HG02870 (cell line): ENCODE data around the gene GNG3.
"Not testable (repeated sequence)": the region's sequence is repeated elsewhere in the genome, so short reads cannot be mapped to it uniquely, and the experiment has no call there.

Source experiments
- ATAC-seq: cut with Tn5 transposase; IDR thresholded peaks from one replicate; pipeline ENCODE4 v1.9.1; 2021; ENCODE audit warnings: mild to moderate bottlenecking, moderate library complexity; ENCODE audit not compliant: unreplicated experiment

GNG3 gene

DNA sequence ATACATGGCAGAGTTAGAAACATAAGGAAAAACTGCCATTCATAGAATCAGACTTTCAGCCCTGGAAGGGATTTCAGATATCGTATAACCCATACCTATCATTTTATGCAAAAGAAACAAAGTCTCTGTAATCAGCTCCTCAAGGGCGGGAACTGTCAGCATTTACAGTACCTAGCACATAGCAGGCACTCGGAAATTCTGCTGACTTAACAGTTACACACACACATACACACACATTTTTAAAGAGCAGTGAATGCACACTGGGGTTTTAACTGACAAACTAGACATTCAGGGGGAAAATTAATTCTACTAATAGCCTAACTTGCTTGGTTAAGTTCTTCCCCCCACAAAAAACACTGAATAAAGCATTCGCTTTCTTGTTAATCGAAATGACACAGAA is 8.7 kb downstream of the GNG3 start:
- no peak for ATAC-seq

DNA sequence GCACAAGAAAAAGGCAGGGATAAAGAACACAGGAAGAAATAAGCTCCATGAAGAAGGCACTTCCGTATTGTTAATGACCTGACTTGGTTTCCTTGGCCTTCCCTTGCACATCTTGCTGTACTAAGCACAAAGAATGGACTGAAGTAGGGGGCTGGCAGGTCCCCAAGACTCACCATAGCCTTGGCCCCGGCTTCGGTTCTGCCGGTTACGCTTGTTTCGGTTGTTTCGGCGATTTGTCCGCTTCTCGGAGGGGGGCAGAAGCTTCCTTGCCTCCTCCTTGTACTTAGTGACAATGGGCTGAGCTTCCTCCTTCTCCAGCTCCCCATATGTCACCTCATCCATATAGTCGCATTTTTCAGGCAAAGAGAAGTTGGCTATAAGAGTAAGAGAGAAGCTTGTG is 9.3 kb downstream of the GNG3 start:
- ATAC-seq = no peak

GRCh38 chr11:62719302-62719978 is 12.0 kb downstream of the GNG3 start:
- no peak for ATAC-seq

GRCh38 chr11:62721994-62722393 is 14.5 kb downstream of the GNG3 start:
- no peak for ATAC-seq

GRCh38 chr11:62724171-62724570 is 16.7 kb downstream of the GNG3 start:
- ATAC-seq = no peak

DNA sequence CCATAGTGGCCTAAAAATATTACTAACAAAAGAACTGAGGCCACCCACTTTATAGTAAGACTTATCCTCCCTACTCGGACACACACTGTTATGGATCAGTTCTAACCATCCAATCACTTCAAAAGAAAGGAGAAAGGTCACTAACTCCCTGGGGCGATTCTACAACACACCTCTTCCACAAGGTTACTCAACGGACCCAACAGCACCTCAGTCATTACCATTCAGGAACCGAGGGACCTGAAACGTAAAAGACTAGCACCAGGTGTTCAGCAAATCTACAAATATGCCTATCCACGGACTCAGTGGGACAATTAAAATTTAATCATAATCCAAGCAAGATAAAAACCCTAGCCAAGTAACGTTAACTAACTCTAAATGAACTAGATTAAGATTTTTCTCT is 18.2 kb downstream of the GNG3 start:
- no peak for ATAC-seq

DNA sequence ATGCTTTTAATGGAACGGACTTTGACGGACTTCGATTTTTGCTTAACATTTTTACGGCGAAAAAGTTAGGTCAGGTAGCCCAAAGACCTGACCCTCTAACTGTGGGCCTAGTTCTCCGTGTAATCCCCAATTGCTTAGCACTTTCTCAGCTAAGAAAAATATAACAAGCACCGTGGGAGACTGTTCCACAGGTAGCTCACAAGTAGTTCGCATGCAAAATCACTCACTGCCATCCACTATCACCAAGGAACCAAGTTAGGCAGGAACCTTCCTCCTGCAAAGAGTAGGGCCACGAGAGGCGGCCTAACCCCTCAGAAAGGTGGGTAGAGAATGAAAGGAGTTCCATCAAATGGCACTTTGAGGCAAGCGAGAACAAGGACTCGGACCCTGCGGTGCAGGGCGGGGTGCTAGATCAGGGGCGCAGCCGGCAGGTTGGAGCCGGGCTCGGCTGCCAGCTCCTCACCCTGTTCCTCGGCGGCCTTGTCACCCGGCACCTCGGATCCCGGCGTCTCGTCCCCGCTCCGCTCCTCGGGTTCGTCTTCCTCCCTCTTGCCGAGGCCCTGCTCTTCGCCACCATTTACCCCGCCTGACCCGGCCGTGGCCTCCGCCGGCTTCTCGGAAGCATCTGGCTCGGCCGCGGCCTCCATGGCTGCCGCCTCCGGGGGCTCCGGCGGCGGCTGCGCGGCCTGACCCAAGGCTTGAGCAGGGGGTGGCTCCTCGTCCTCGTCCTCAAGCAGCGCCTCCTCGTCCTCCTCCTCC is 18.9 kb downstream of the GNG3 start:
- ATAC-seq = no peak

DNA sequence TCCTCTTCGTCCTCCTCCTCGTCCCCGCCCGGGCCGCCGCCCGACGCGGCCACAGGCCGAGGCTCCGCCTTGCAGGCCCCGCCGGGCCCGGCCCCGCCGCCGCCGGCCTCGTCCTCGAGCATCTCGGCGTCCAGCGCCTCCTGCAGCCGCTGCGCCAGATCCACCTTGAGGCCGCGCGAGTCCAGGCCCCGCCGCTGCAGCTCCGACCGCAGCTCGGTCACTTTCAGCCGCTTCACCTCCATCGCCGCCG is 19.4 kb downstream of the GNG3 start:
- ATAC-seq = peak; percentile 8

GRCh38 chr11:62727165-62727871 is 19.8 kb downstream of the GNG3 start, which contains the start of gene HNRNPUL2:
HNRNPUL2 (minus strand) TSS chr11:62727457; CDS start chr11:62727156, 301 bp downstream.
- peak; percentile 65 for ATAC-seq

- ATAC-seq = peak; percentile 55
Observed at GRCh38 chr11:62727872-62728170, 20.3 kb downstream of the GNG3 start.

DNA sequence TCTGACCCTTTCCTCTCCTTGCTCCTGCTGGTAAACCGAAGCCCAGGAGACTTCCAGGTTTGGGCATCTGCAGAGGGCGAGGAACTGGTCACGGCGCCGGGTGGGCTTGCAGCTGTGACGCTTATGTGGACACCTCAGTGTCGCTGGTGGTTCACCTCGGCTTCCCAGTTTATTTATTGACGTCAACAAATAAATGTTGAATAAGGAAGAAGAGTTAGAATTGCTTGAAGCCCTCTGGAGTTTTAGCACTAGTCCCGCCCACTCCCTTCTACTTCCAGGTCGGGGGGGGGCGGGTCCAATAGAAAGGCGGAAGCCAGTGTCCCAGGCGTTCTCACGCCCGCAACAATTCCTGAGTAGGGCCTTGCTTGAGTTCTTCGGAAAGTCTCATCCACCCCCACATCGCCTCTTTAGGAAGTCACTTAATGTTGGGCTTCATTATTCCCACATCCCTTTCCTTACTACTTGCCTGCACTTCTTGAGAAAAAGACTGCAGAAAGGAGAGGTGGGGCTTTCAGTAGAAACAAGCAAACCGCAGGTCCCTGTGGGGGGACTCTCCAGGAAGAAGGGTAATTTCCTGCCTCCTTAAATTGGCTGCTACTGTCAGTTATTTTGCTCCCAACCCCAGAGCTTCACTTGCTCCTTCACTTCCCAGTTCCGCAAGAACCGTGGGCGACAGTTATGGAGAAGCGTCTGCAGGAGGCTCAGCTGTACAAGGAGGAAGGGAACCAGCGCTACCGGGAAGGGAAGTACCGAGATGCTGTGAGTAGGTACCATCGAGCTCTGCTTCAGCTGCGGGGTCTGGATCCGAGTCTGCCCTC is 20.9 kb downstream of the GNG3 start, which contains the start of gene TTC9C:
TSS of gene TTC9C (plus strand) at position 316 of the 818 bp plus-strand sequence. CDS start at position 679, 363 bp downstream.
- ATAC-seq = peak; percentile 18

DNA sequence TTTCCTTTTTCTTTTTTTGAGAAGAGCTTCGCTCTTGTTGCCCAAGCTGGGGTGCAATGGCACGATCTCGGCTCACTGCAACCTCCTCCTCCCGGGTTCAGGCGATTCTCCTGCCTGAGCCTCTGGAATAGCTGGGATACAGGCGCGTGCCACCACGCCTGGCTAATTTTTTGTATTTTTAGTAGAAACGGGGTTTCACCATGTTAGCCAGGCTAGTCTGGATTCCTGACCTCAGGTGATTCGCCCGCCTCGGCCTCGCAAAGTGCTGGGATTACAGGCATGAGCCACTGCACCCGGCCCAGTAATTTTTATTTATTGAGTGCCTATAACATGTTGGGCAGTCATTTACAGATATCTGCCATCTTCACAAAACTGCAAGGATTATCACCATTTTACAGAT is 22.6 kb downstream of the GNG3 start:
- not testable (repeated sequence) for ATAC-seq

DNA sequence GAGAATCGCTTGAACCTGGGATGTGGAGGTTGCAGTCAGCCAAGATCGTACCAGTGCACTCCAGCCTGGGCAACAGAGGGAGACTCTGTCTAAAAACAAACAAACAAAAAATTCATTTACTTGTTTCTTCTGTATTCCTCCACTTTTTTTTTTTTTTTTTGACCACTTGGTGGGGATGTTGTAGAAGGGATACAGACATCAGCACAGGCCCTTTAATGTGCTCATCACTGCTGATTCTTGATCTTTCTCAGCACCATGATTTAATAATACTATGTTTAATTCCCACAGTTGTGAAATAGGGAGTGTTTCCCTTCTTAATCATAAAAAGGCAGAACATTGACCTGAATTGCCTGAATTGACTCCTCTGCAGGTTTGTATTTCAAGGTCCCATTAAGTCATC is 25.4 kb downstream of the GNG3 start:
- no peak for ATAC-seq

DNA sequence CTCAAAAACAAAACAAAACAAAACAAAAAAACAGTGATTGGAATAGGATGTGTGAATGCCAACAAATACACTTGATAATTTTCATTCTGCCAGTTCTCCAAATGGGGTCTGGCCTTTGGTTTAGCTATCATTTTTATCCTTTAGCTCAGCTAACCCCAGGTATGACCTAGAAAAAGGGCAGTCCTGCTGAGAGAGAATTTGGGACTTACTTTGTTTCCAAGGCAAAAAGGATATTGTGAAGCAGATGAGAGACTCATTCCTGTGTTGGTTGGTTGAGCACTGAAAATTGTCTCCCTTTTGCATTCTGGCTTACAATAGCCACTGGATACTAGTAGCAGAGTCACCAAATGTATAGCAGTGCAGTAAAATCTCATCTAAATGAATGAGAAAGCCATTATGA is 29.7 kb downstream of the GNG3 start:
- no peak for ATAC-seq

- ATAC-seq = no peak
Observed at GRCh38 chr11:62747475-62748160, 40.1 kb downstream of the GNG3 start.

- not testable (repeated sequence) for ATAC-seq
Observed at GRCh38 chr11:62749931-62750330, 42.5 kb downstream of the GNG3 start.

DNA sequence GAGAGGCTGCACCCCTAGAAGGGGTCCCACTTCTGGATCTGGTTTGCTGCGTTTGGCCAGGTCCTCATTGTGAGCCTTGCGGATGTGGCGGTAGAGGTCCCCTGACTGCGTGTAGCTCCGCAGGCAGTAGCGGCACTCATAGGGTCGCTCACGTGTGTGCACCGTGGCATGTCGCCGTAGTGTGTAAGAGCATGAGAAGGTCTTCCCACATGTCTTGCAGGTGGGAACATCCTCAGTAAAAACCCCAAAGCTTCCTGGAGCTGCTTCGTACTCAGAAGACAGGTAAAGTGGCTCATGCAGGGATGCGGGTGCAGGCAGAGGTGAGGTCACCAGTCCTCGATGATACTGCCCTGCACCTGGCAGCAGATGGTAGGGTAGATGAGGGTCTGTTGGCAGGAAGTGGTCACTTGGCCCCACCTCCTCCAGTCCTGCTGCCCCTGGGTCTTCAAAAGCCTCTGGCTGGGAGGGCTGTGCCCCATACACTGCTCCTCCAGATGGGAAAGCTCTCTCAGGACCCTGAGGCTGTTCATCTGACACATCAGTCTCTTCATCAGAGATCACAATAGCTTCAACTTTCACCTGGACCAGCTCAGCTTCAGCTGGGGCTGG is 44.8 kb downstream of the GNG3 start:
- no peak for ATAC-seq

GRCh38 chr11:62752994-62753735 is 45.7 kb downstream of the GNG3 start:
- no peak for ATAC-seq

- ATAC-seq = peak; percentile 95
Observed at GRCh38 chr11:62753736-62754603, 46.5 kb downstream of the GNG3 start, which contains the start of gene ZBTB3. ZBTB3 (minus strand) TSS chr11:62754160; CDS start chr11:62753664, 496 bp downstream.
